CD4-positive, alpha-beta T cell treated with Interleukin-15 for 1 hour (primary cell): Measurements from ENCODE around the gene CD84.
"Not testable (repeated sequence)": the region's sequence is repeated elsewhere in the genome, so short reads cannot be mapped to it uniquely, and the experiment has no call there.

Source experiments
- DNase-seq: peaks from one replicate; pipeline ENCODE4 v3.0.0-alpha.2; 2020

The CD84 gene

DNA sequence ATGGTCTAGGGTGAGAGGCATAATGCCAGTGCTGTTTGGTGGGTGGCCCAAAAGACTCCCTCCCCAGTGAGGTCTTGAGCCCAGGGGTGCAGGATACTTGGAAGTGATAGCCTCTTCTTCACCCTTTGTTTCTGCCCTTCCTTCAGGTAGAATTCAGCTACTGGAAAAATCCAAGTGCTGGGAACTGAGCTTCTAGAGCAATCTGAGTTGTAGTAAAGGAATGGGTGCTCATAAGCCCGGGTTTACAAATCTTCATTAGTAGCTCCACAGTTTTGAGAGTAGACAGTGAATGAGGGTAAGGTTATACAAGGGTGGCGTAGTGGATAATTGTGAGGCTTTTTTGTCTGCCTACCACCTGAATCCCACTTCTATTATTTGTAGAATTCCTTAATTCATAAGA, 29.2 kb upstream of the CD84 start:
- no peak for DNase-seq

DNA sequence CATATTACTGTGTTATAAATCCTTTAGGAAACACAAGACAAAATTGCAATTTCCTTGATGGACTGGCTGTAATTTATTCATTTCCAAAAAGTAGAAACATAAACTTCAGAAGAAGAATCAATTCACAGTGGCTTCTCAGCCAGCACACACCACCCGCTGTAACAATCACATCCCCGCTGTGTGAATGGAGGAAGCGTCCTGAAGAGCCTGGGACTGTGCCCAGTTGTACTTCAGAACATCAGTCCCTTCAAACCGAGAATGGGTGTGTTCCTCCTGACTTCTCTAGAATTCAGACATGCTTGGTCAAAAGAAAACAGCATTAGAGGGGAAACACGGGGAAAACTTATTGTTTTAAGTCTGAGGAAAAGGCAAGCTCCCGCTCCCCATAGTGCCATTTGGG, 28.8 kb upstream of the CD84 start:
- no peak for DNase-seq

DNA sequence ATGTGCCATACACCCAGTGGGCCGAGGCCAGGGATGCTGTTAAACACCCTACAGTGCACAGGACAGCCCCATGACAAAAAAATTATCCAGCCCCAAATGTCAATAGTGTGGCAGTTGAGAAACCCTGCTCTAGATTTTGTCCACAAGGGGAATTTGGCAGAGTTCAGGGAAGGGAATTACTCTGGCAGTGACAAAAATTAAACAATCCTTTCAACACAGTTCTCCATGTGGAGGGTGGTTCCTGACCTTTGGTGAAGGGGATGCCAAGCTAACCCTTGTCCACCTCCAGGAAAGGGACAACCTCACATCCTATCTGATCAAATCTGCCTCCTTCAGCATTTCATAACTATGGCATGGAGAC, 28.4 kb upstream of the CD84 start:
- DNase-seq: no peak

DNA sequence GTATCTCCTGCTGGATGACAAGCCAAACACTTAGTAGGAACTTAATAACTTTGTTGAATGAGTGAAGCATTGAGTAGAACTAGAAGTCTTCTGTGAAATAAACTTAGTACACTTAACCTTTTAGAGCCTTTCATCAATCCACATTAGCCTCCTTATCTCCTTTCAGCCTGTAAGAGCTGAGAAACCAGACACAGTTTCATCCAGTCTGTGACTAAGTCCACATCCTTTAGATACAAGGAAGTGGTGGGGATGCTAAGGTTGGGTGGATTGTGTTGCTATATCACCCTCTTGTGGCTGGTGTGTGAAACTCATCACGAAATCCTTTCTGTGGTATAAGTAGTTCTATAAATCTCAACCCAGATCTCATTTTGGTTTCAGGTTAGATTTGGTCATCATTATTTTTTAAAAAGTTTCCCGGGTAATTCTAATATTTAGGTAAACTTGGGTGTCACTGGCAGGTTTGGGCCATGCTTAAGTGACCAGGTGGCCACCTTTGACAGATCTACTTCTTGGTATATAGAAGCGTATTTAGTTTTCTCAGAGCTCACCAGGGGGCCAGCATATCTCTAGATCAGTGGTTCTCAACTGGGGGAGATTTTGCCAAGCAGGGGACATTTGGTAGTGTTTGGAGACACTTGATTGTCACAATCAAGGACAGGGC, 27.8 kb upstream of the CD84 start:
- peak; percentile 81 for DNase-seq

DNA sequence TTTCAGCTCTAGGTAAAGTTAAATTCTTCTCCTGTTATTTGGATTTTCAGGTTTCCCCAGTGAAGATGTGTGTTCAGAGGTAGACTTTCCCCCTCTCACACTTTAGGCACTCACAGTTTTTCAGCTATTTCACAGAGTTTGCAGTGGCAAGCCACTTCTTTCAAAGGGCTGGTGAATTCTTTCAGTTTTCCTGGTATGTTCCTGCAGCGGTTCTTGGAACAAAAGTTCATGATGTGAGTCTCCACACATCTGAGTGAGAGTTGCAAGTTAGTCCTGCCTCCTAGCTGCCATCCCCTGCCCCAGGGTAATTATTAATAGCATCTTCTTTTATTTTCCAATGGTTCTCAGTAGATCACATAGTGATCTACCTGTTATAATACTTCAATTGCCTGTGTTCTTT, 27.3 kb upstream of the CD84 start:
- DNase-seq: no peak

DNA sequence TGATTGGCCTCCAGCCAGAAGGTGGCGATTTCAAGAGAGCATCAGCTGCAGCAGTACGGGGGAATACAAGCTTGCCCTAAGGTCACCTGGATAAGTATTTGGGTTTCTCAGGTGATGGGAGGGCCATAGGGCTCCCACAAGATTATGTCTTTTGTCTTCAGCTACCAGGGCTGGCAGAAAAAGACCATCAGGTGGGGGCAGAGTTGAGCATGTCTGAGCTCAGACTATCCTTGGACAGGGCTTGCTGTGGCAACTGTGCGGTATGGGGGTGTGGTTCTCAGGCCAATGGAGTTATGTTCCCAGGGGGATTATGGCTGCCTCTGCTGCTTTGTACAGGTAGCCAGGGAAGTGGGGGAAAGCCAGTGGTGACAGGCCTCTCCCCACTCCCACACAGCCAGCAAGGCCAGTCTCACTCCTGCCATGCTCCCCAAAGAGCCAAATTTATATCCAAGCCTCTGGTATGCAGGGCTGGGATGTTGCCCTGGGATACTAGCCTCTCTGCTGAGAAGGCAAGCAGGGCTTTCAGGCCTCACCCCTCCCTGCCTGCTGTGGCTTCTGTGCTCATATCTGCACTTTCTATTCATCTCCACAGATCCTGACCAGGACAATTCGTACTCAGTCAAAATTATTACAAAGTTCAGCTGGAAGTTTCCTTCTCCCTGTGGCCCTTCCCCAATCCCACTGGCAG, 26.6 kb upstream of the CD84 start:
- no peak for DNase-seq

DNA sequence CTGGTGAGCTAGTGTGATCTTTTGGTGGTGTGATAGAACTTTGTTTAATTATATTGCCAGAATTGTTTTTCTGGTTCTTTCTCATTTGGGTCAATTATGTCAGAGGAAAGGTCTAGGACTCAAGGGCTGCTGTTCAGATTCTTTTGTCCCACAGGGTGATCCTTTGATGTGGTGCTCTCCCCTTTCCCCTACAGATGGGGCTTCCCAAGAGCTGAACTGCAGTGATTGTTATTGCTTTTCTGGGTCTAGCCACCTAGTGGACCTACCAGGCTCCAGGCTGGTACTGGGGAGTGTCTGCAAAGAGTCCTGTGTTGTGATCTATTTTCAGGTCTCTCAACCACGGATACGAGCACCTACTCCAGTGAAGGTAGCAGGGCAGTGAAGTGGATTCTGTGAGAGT, 25.9 kb upstream of the CD84 start:
- no peak for DNase-seq

DNA sequence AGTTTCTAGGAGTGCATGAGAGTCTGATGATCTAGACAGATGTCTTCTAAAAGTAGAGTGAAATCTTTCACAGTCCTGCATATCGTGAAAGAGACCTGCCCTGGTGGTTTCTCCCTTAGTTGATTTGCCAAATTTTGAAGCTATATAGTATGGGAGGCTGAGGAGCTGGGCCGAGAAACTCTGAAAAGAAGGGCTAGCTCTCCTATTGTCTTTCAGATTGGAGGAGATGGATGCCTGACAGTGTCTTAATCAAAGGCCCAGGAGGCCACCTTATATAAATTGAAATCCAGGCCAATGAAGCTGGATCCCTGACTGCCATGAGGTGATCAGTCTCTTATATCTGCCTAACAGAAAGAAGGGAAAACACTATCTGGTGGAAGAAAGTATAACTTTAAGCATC, 18.4 kb upstream of the CD84 start:
- no peak for DNase-seq

DNA sequence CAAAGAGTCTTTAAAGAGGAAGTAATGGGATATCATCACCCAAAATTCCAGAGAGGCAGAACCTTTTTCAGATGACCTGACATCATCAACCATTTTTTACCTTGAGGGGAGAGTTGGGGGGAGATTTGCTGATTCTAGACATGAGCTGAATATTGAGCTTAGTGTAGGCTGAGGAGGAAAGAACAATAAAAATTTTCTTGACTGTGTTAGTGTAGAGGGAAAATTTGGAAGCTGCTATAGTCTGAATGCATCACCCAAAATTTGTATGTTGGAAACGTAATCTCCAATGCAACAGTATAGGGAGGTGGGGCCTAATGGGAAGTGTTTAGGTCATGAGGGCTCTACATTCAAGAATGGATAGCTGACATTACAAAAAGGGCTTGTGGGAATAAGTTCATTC, 17.8 kb upstream of the CD84 start:
- no peak for DNase-seq

DNA sequence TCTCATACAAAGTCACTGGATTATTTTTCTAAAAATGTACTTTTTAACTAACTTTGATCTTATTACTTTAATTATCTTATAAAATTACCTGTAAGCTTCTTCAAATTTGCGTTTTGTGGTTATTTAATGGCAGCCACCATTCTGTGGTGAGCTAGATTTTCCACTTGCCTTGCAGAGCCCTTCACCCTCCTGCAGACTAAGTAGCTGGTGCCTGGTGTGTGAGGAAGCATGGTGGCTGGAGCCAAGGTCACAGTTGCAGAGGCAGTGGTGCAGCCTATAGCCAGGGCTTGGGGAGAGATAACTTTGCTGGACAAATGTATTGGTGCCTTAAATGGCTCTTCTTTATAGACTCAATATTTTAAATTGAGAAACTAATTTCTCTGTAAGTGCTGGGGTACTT, 11.2 kb upstream of the CD84 start:
- DNase-seq: no peak

DNA sequence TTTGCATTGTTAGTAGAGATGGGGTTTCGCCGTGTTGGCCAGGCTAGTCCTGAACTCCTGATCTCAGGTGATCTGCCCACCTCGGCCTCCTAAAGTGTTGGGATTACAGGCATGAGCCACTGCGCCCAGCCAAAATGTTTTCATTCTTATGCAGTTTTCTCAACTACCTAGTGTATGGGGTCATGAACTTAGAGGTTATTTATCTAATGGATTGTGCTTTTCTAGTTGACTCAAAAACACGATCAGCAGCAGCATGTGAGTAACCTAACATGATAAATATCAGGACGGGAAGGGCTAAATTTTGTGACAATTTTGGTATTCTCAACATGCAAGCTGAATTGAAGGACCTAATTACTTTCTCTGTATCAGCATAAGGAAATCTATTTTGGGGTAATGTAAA, 9.2 kb upstream of the CD84 start:
- DNase-seq: no peak

DNA sequence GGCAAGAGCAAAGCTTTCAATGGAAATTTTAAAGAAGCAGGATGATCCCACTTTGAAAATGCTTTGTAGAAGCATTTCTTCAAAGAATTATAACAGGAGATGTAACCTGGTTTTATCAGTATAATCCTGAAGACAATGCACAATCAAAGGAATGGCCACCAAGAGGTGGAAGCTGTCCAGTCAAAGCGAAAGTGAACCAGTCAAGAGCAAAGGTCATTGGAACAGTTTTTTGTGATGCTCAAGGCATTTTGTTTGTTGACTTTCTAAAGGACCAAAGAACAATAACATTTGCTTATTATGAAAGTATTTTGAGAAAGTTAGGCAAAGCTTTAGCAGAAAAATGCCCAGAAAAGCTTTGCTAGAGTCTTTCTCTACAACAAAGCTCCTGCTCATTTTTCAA, 5.5 kb upstream of the CD84 start:
- no peak for DNase-seq

DNA sequence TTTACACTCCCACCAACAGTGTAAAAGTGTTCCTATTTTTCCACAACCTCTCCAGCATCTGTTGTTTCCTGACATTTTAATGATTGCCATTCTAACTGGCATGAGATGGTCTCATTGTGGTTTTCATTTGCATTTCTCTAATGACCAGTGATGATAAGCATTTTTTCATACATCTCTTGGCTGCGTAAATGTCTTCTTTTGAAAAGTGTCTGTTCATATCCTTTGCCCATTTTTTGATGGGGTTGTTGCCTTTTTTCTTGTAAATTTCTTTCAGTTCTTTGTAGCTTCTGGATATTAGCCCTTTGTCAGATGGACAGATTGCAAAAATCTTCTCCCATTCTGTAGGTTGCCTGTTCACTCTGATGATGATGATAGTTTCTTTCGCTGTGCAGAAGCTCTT, 3.7 kb upstream of the CD84 start:
- DNase-seq: not testable (repeated sequence)

DNA sequence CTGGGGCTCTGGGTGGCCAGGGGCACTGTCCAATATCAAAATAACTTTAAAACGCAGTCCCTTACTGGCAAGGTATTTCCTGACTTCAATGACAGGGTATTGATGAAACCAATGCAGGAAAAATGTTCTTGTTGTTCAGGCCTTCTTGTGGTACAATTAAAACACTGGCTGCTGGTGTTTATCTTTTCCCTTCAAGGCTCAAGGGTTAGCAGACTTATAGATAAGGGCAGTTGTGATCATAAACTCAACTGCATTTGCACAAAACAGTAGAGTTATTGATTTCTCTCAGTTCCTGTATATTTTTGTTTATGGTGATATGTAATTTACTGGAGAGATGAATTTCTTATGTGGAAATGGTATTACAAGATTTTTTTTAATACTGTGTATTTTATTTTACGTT, 2.7 kb upstream of the CD84 start:
- DNase-seq: no peak

DNA sequence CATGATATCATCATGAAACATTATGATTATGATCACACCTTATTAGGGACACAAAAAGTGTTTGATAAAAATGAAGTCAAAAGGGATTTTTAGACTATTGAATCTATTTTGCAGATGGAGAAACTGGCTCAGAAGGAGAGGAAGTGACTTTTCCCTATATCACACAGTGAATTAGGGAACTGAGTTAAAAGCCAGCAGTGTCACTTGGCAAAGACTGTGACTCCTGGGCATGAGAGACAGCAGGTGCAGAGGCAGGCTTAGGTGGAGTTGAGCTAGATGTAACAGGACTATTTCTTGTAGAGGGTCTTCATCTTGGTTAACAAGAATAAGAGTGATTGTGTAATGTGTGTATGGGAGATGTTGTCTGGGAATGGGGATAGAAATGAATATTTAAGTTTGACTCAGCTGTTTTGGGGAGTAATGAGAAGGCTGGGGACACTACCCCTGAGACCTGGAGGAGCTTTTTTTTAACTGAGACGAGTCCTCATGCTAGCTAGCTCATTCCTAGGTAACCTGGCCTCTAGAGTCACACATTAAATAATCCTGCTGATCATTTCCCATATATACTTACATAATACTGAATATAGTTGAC, 1.0 kb upstream of the CD84 start:
- DNase-seq: no peak

DNA sequence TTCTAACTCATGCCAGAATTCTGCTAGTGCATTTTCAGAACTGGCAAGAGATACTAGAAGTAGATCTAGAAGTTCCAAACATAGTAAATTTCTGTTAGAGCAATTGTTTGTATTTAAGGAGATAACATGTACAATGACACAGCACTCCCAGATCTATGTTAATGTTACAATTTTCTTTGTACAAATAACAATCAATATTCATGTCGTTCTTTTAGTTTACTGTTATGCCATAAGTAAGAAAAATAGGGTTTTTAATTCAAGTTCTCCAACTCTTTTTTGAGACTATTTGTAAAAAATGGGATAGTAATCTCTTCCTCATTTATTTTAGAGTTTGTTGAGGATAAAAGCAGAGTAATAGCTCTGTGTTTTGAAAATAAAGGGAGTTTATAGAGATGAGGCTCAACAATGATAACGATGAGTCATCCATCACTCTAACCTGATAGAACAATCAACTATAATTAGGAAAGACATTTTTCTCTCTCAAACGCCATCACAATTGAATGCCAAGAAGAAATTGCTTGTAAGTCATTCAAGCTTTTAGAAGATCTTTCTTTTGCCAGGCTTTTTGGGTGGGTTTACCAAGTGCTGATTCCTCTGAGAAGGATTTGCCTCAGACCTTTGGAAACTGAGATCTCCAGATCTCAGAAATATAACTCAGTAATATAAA, 638 bp downstream of the CD84 start:
- no peak for DNase-seq

DNA sequence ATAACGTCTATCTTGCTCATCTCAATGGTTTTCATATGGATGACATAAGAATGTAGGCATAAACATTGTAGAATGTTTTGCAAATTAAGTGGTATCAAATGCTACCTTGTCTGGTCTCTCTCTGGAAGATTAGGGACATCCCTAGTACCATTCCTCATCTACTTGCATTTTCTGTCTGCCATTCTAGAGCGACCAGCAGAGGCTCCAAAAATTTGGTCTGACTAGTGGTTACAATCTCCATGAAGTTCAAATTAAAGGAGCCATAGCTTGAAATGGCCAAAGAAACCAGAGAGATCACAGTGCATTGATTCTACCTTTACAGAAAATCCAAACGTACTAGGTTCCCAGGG, 1.1 kb downstream of the CD84 start:
- no peak for DNase-seq

DNA sequence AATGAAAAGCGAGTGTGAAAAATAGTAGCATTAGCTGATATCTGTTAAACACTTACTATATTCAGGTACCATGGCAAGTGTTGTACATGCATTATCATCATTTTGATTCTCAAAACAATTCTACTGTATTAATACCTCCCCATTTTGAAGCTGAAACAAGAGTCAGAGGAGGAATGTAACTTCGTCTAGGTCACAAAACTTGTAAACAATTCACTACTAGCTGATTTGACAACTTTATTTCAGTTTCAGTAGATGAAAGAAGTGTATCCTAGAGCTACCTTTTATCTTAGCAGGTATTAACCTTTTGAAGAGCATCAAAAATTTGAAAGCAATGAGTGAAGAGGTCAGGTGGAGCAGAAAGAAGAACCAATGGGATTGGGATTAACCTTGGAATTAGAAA, 1.6 kb downstream of the CD84 start:
- DNase-seq: no peak

DNA sequence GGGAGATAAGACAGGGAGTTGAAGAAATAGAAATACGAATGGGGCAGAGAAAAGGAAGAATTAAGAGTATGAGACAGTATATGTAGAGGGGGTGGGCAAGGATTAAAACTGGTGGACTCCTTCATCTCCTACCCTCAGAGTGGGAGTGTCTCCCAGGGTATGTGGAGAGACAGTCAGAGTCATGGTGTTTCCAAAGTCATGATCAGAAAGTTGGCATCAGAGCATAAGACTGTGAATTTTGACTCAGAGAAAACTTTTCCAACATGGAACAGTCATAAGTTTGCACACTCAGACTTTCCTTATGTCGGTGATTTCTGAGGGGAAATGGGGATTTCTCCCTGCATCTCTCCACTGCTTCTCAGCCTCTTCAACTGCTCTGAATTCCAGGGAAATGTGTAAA, 2.4 kb downstream of the CD84 start:
- no peak for DNase-seq

DNA sequence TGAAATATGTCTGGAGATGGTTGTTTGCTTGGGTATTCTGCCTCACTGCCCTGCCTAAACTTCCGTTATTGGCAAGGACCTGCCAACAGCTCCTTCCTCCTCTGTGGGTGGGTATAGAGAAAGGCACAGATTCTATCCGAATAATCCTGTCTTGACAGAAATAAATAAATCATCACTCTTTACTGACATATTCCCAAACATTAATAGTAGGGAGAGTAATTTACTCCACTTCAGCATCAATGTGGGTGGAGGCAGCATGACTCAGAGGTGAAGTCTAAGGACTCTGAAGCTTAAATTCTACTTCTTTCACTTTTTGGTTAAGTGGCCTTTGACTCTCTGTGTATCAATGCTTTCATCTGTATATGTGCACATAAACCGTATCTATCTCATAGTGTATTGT, 2.9 kb downstream of the CD84 start:
- DNase-seq: no peak

DNA sequence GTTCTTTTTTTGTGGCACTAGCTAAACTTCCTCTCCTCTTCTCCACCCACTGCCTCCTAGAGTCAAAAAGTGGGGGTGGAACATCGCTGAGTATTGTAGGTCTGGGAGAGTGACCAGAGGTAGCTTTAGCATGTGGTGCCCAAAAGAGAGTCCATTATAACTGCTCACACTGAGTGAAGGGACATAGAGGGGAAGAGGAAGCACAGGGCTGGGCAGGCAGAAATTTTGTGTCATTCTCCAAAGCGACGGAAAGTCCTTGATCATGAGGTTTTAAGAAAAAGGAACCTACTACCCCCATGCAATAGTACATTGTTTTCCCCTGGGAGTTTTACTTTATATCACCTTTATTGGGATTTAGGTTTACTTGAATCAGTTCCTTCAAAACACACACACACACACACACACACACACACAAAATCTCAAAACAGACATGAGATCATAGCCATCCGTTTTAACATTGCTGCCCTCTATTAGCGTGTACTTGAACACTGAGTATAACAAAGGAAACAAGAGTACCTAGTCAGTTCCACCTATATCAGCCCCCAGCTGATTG, 4.1 kb downstream of the CD84 start:
- DNase-seq: peak; percentile 46

DNA sequence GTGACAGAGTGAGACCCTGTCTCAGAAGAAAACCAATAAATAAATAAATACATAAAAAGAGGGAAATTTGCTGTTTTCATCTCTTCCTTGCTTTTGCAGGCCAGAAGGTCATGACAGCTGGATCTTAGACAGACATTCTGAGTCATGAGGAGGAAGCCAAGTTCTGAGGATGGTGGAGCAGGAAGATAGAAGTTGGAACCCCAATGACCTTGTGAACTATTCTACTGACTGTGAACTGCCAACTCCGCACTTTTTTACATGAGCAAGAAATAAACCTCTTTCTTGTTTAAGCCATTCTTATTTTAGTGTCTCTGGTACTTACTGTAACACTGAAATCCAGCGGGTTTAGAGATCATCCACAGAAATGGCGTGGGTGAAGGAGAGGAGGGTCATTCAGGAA, 8.5 kb downstream of the CD84 start:
- no peak for DNase-seq

DNA sequence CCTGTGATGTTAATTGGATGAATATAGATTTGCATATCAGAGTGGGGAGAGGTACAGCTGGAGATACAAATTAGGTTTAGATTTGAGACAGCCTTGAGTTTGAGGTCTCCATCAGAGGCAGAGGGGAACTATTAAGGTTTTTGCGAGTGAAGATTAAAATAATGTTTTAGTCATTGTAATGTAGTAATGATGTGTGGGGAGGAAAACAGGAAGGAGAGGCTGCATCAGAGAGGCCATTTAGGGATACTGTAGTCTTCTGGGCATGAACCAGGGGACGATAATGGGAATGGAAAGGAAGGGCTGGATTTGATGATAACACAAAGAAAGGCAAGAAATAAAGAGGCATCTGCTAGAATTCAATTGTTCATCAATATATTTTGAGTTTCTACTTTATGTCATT, 9.5 kb downstream of the CD84 start:
- no peak for DNase-seq
